HEK293T (cell line): Measurements from ENCODE around the gene ZNF860.
"Not testable (repeated sequence)": the region's sequence is repeated elsewhere in the genome, so short reads cannot be mapped to it uniquely, and the experiment has no call there.

Experiments used
- CTCF ChIA-PET: fragments of 350-600 bp; formaldehyde crosslinking; extraction: SDS; loops from one replicate; lab custom pipeline; 2021; ENCODE audit warnings: antibody characterized with exemption, inconsistent platforms; lab: Yijun Ruan, JAX
- POLR2A ChIA-PET: fragments of 350-600 bp; formaldehyde crosslinking; extraction: SDS; loops from one replicate; lab custom pipeline; 2020; ENCODE audit warnings: antibody characterized with exemption, inconsistent platforms; lab: Yijun Ruan, JAX
- DNase-seq: peaks from one replicate; pipeline ENCODE4 v3.0.0; 2012; ENCODE audit warnings: mixed read lengths; ENCODE audit errors: extremely low spot score
- ARNT ChIP-seq: fragments of 450-650 bp; IDR thresholded peaks from 2 replicates; pipeline ENCODE4 v1.6.1; 2017; ENCODE audit warnings: mild to moderate bottlenecking
- BHLHE40 ChIP-seq: fragments of 450-650 bp; IDR thresholded peaks from 2 replicates; pipeline ENCODE4 v1.6.1; 2016; ENCODE audit warnings: mild to moderate bottlenecking, moderate library complexity, borderline replicate concordance
- CTBP1 ChIP-seq: fragments of 450-650 bp; IDR thresholded peaks from 2 replicates; pipeline ENCODE4 v1.6.1; 2016; ENCODE audit warnings: borderline replicate concordance
- ELF4 ChIP-seq: fragments of 450-650 bp; IDR thresholded peaks from 2 replicates; pipeline ENCODE4 v1.6.1; 2017; ENCODE audit warnings: antibody characterized with exemption
- FOXA1 ChIP-seq: fragments of 450-650 bp; IDR thresholded peaks from 2 replicates; pipeline ENCODE4 v1.6.1; 2016; ENCODE audit warnings: mild to moderate bottlenecking
- FOXK2 ChIP-seq: fragments of 450-650 bp; IDR thresholded peaks from 2 replicates; pipeline ENCODE4 v1.6.1; 2016; ENCODE audit warnings: mild to moderate bottlenecking
- FOXM1 ChIP-seq: fragments of 450-650 bp; IDR thresholded peaks from 2 replicates; pipeline ENCODE4 v1.6.1; 2017; ENCODE audit warnings: mild to moderate bottlenecking, borderline replicate concordance
- HDGF ChIP-seq: fragments of 450-650 bp; IDR thresholded peaks from 2 replicates; pipeline ENCODE4 v1.6.1; 2017; ENCODE audit warnings: antibody characterized with exemption, borderline replicate concordance
- L3MBTL2 ChIP-seq: fragments of 450-650 bp; conservative IDR thresholded peaks from 2 replicates; pipeline ENCODE4 v1.6.1; 2016; ENCODE audit warnings: mild to moderate bottlenecking
- LEF1 ChIP-seq: fragments of 450-650 bp; IDR thresholded peaks from 2 replicates; pipeline ENCODE4 v1.6.1; 2017; ENCODE audit warnings: mild to moderate bottlenecking, borderline replicate concordance
- NFRKB ChIP-seq: fragments of 450-650 bp; IDR thresholded peaks from 2 replicates; pipeline ENCODE4 v1.6.1; 2016; ENCODE audit warnings: mild to moderate bottlenecking, moderate library complexity
- SP1 ChIP-seq: fragments of 450-650 bp; IDR thresholded peaks from 2 replicates; pipeline ENCODE4 v1.6.1; 2017
- SUZ12 ChIP-seq: fragments of 450-650 bp; IDR thresholded peaks from 2 replicates; pipeline ENCODE4 v1.6.1; 2016; ENCODE audit warnings: mild to moderate bottlenecking
- TARDBP ChIP-seq: fragments of 450-650 bp; IDR thresholded peaks from 2 replicates; pipeline ENCODE4 v1.6.1; 2016
- ZNF384 ChIP-seq: fragments of 450-650 bp; IDR thresholded peaks from 2 replicates; pipeline ENCODE4 v1.6.1; 2016
- TF ChIP-seq, protein P1 (sequence below): fragments of 450-650 bp; IDR thresholded peaks from 2 replicates; pipeline ENCODE4 v1.6.1; 2016

ZNF860 gene

DNA sequence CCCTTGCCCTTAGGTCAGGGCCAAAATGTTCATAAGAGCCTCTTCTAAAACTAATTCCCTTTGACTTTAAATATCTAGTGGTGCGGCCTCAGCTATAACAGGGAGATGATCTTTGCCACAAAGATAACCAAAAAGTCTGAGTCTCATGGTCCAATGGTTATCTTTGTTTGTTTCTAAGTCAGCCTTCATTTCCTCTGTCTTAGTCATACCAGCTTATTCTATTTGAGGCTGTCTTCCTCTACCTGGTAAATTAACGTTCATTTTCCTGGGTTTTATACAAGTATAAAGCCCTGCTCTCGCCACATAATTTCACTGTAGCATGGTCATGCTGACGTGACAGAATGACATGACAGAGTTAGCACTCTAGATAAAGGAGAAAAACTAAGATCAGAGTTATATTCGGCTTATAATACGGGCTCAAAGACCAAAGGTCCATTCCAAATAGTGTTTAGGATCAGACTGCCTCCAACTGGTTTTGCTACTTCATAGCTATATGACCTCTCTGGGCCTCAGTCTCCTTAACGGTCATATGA lies 18.4 kb downstream of the ZNF860 start:
- ChIA-PET CTCF (no interaction called here), POLR2A (no interaction called here)
- no peak for DNase-seq
- TF ChIP-seq LEF1 = no peak

DNA sequence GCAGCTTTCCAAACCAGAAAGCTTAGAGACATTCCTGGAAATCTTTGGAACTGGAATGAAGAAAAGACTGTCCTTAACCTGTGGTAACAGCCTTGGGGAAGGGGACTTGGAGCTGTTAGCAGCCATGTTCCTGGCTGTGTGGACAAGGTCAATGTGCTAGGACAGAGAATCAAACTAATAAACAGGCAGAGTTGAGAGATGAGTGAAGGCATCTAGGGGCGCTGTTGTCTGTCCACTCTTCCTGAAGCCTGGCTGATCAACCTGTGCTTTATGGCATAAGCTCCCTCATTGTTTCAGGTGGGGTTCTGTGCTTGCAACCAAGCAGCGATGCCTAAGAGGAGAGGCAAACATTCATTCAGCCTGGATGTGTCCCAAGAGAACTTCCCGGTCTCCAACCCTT lies 19.3 kb downstream of the ZNF860 start:
- POLR2A ChIA-PET = no interaction called here
- no peak for TF ChIP-seq ELF4
- no peak for TF ChIP-seq HDGF
- TF ChIP-seq L3MBTL2 = no peak
- TF ChIP-seq CTBP1 = no peak
- no peak for TF ChIP-seq FOXA1
- no peak for TF ChIP-seq SP1
- no peak for DNase-seq
- CTCF ChIA-PET = no interaction called here

DNA sequence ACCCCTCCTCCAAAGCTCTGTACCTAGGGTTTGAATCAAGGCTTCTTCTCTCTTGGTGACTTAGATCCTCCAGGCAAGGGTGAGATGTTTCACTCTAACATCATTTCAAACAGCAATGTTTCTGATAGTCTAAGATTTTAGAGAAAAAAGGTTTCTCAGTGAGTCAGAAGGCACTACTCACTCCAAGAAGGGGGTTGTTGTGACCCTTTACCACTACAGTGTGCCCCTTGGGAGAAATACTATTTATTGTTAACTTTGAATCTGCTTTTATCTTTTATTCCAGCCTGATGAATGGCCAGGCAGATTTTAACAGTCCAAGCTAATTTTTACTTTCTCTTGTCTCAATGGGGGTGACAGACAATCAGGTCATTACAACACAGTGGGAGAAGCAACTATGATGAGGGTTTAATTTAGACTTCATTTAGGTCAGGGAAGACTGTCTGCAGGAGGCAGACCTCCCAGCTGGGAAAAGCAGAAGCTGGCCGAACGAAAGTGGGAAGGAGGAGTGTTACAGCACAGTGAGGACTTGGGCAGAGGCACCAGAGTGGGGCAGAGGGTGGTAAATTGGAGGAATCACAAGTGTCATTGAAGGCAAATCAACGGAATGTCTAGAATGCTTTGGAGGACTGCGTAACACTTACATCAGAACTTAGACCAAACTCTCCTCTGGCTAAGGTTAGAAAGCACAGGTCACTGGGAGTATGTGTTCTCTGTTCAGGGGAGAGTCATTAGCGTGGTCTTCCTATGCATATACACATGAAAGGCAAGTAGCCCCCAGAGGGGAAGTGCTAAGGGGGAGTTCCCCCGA lies 21.2 kb downstream of the ZNF860 start:
- TF ChIP-seq ARNT = no peak
- no peak for TF ChIP-seq FOXK2
- no peak for TF ChIP-seq BHLHE40
- no peak for TF ChIP-seq LEF1
- no peak for TF ChIP-seq L3MBTL2
- no peak for TF ChIP-seq HDGF
- no peak for TF ChIP-seq FOXA1
- no peak for TF ChIP-seq FOXM1
- ChIA-PET CTCF (no interaction called here), POLR2A (no interaction called here)
- DNase-seq = no peak

DNA sequence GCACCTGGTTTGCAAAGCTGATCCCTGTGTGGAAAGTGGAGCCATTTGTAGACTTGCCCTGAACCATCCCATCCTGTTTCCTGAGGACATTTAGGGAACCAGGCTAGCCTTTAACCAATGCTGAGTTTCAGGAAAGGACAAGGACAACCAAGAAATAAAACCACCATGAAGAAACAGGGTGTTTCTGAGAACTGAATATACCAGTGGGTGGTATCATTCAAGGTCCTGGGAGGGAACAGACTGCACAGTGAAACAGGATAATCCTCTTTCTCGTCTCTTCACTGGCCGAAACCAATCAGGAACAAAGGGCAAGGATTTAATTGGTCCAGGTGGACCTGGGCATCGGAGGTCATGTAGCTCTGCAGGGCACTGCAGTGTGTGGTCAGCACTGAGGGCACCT lies 21.8 kb downstream of the ZNF860 start:
- ChIA-PET POLR2A (no interaction called here), CTCF (no interaction called here)

DNA sequence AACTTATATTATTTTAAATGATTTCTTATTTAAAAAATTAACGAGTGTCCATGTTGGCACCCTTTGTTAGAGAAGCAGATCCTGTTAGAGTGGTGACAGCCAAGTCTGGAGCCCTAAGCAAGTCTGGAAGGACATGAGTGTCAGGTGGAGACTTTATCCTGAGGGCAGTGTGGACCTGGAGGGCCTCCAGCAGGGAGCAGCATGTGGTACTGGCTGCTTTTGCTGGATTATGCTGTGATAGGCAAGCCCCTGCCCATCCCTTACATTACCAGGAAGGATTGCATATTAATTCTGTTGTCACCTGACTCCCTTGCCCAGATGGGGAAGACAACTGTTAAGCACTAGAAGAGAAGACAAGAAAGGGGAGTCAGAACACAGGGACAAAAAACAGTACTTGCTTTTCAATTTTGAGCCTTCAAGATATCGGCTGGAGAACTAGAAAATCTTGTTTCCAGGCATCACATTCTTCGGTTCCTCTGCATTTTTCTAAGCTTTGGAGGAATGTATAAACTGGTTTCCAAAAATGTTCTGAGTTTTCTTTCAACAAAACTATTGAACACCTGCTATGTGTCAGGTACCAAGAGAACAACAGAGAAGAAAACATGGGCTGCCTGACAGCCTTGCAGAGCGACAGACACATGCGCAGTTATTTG lies 22.7 kb downstream of the ZNF860 start:
- TF ChIP-seq ZNF384 (no peak), ARNT (no peak), FOXA1 (no peak)
- ChIA-PET POLR2A (no interaction called here), CTCF (no interaction called here)
- DNase-seq = peak; percentile 28

More for the DNA sequence above, 21.8 kb downstream of the ZNF860 start:
- TF ChIP-seq FOXA1 = no peak
- no peak for TF ChIP-seq ZNF384
- no peak for TF ChIP-seq BHLHE40
- no peak for TF ChIP-seq TARDBP
- no peak for TF ChIP-seq L3MBTL2
- no peak for TF ChIP-seq FOXM1
- TF ChIP-seq LEF1 = no peak
- TF ChIP-seq SP1 = no peak
- no peak for TF ChIP-seq CTBP1
- TF ChIP-seq SUZ12 = no peak
- TF ChIP-seq, protein P1, sequence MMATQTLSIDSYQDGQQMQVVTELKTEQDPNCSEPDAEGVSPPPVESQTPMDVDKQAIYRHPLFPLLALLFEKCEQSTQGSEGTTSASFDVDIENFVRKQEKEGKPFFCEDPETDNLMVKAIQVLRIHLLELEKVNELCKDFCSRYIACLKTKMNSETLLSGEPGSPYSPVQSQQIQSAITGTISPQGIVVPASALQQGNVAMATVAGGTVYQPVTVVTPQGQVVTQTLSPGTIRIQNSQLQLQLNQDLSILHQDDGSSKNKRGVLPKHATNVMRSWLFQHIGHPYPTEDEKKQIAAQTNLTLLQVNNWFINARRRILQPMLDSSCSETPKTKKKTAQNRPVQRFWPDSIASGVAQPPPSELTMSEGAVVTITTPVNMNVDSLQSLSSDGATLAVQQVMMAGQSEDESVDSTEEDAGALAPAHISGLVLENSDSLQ = no peak
- TF ChIP-seq ARNT = no peak
- no peak for TF ChIP-seq NFRKB
- no peak for TF ChIP-seq ELF4
- no peak for TF ChIP-seq FOXK2
- TF ChIP-seq HDGF = no peak
- DNase-seq = no peak

DNA sequence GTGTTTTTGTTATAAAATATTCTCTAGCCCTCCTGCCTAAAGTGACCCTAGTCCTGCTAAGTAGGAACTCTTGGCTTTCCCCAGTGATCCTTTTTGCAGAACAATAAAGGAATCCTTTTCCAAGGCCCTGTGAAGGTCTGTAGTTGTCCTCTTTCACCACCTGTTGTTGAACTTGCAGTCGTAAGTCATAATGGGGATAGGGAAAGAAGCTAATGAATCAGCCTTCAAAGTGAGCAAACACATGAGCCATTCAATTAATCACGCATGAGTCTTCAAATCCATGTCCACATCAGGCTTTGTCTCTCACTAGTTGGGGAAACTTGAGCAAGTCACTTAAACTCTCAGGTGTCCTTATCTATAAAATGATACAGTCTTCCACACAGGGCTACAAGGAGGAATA lies 27.6 kb downstream of the ZNF860 start:
- no peak for DNase-seq
- POLR2A ChIA-PET = no interaction called here
- no peak for TF ChIP-seq SUZ12
- no peak for TF ChIP-seq TARDBP
- no peak for TF ChIP-seq CTBP1
- no peak for TF ChIP-seq LEF1
- TF ChIP-seq FOXK2 = no peak
- CTCF ChIA-PET = no interaction called here

DNA sequence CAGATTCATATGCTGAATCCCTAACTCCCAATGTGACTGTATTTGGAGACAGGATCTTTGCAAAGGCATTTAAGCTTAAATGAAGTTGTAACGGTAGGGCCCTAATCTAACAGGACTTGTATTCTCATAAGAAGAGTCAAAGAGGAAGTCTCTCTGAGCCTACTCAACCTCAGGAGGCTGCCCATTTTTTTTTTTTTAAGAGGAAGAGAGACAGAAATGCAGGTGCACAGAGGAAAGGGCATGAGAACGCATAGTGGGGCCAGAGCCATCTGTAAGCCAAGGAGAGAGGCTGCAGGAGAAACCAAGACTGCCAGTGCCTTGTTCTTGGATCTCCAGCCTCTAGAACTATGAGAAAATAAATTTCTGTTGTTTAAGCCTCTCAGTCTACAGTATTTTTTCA lies 28.4 kb downstream of the ZNF860 start:
- CTCF ChIA-PET = no interaction called here
- TF ChIP-seq ARNT (no peak), LEF1 (no peak), L3MBTL2 (no peak), HDGF (no peak), TARDBP (no peak), CTBP1 (no peak), SP1 (no peak), ZNF384 (no peak), SUZ12 (no peak), FOXM1 (no peak), FOXA1 (no peak), BHLHE40 (no peak)
- TF ChIP-seq, protein P1 = no peak
- DNase-seq = no peak
- POLR2A ChIA-PET = no interaction called here

DNA sequence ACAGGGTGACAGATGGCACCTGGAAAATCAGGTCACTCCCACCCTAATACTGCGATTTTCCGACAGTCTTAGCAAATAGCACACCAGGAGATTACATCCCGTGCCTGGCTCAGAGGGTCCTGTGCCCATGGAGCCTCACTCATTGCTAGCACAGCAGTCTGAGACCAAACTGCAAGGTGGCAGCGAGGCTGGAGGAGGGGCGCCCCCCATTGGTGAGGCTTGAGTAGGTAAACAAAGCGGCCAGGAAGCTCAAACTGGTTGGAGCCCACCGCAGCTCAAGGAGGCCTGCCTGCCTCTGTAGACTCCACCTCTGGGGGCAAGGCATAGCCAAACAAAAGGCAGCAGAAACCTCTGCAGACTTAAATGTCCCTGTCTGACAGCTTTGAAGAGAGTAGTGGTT lies 29.1 kb downstream of the ZNF860 start:
- POLR2A ChIA-PET, CTCF ChIA-PET, DNase-seq: not testable (repeated sequence)

DNA sequence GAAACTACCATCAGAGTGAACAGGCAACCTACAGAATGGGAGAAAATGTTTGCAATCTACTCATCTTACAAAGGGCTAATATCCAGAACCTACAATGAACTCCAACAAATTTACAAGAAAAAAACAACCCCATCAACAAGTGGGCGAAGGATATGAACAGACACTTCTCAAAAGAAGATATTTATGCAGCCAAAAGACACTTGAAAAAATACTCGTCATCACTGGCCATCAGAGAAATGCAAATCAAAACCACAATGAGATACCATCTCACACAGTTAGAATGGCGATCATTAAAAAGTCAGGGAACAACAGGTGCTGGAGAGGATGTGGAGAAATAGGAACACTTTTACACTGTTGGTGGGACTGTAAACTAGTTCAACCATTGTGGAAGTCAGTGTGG lies 34.1 kb downstream of the ZNF860 start:
- CTCF ChIA-PET, DNase-seq, POLR2A ChIA-PET: not testable (repeated sequence)
